NCI-H2029 treated with DMSO at 0.1 percent for 48 hours (cell line): ENCODE results near the gene ABO.
"Not testable (repeated sequence)": the region's sequence is repeated elsewhere in the genome, so short reads cannot be mapped to it uniquely, and the experiment has no call there.

Experiments used
- DNase-seq: peaks from one replicate; lab custom pipeline; 2025; lab: John Stamatoyannopoulos, UW

The ABO gene

GRCh38 chr9:133242241-133242640, 32.8 kb downstream of the ABO start:
- DNase-seq = no peak

- DNase-seq = no peak
These were observed 35.4 kb downstream of the ABO start for GRCh38 chr9:133239533-133240090.

- DNase-seq = no peak
These were observed 36.0 kb downstream of the ABO start for GRCh38 chr9:133238851-133239532.

- no peak for DNase-seq
These were observed 36.6 kb downstream of the ABO start for GRCh38 chr9:133238272-133238850.

GRCh38 chr9:133237035-133237731, 37.8 kb downstream of the ABO start:
- DNase-seq = no peak

- not testable (repeated sequence) for DNase-seq
These were observed 38.5 kb downstream of the ABO start for GRCh38 chr9:133236291-133237034.

GRCh38 chr9:133235549-133236222, 39.3 kb downstream of the ABO start:
- DNase-seq = no peak

GRCh38 chr9:133234577-133235322, 40.3 kb downstream of the ABO start:
- no peak for DNase-seq

GRCh38 chr9:133233681-133234432, 41.1 kb downstream of the ABO start:
- no peak for DNase-seq

- not testable (repeated sequence) for DNase-seq
These were observed 43.0 kb downstream of the ABO start for GRCh38 chr9:133231934-133232568.

- not testable (repeated sequence) for DNase-seq
These were observed 44.5 kb downstream of the ABO start for GRCh38 chr9:133230514-133230913.

- no peak for DNase-seq
These were observed 44.9 kb downstream of the ABO start for GRCh38 chr9:133230093-133230492.

- not testable (repeated sequence) for DNase-seq
These were observed 46.4 kb downstream of the ABO start for GRCh38 chr9:133228474-133229193.

- DNase-seq = not testable (repeated sequence)
These were observed 47.0 kb downstream of the ABO start for GRCh38 chr9:133227996-133228395.

- no peak for DNase-seq
These were observed 47.6 kb downstream of the ABO start for GRCh38 chr9:133227242-133227860.

GRCh38 chr9:133226219-133227171, 48.5 kb downstream of the ABO start:
- no peak for DNase-seq
